HG03439 (cell line): Measurements from ENCODE around the gene UBE3C.
"Not testable (repeated sequence)": the region's sequence is repeated elsewhere in the genome, so short reads cannot be mapped to it uniquely, and the experiment has no call there.

Experiments used
- ATAC-seq: cut with Tn5 transposase; IDR thresholded peaks from one replicate; pipeline ENCODE4 v1.9.1; 2021; ENCODE audit warnings: mild to moderate bottlenecking, moderate library complexity; ENCODE audit not compliant: unreplicated experiment

Gene UBE3C

DNA sequence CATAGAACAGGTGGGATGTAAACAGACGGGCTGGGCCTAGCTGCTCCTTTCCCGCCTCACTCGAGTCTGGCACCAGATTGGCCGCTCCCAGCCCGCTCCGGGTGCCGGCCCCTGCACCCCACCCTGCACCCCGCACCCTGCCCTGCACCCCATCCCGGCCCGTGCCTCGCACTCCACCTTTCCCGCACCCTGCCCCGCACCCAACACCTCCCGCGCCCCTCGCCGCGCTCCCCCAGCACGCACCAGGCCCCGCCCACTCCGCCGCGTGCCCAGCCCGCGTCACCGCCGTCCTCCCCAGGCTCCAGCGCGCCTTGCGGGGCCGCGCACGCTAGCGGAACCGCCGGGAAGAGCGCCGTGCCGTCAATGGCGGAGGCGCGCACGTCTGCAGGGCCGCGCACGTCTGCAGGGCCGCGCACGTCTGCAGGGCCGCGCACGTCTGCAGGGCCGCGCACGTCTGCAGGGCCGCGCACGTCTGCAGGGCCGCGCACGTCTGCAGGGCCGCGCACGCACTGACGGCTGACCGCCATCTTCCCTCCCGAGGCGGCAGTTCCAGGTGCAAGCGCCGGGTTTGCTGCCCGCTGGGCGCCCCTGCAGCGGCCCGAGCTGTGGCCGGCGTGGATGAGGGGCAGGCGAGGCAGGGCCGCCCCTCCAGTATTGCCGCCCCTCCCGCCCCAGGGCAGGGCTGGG, at the start of gene UBE3C:
TSS of gene UBE3C (plus strand) at position 503 of the 687 bp plus-strand sequence. CDS start 347 bp downstream, outside the sequence.
- ATAC-seq = peak; percentile 80

DNA sequence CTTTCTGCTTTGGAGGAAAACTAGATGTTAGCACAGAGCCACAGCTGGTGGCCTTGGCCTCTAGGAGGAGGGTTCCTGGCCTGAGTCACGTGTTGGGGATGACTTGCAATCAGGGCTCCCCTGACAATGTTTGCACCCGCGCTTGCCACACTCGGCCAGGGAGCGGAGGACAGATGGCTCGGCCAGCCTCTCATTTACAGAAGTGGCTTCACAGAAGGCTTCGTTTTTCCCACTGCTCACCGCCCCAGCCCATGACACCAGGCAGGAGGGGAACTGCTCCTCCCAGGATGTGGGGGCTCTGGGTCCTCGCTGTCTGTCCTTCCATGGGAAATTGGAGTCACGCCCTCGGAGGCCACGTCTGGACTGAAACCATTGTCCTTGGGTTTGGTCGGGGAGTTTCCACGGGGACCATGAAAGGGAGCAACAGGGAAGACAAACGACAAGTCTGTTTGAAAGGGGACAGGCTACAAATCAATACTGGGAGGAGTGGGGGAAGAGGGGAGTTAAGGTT, 49.6 kb upstream of the UBE3C start:
- ATAC-seq = no peak

DNA sequence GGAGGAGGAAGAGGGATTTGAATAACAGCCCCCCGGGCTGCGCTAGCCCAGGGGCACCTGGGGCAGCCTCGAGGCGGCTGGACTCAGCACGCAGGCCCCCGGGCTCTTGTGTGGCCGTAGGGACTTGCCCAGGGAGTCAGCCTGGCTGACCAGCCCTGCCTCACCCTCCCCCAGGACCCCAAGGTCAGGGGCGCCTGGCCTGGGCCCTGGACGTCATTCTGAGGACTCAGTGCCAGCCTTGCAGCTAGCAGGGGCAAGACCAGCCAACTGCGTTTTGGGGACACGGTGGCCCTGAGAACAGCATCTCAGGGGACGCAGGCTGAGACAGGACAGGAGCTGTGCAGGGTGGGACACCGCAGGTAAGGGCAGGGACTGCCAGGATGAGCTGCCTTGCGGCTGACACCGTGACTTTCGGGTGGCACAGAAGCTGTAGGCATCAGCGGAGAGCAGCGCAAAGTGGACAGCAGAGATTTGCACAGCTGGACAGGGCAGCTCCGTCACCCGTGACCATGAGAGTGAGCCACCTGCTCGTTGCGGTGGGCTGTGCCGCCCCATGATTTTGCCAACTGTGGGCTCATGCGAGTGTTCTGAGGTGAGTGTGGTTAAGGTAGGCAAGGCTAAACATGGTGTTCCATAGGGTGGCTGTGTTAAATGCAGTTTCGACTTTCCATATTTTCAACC, 48.1 kb upstream of the UBE3C start:
- ATAC-seq = no peak

DNA sequence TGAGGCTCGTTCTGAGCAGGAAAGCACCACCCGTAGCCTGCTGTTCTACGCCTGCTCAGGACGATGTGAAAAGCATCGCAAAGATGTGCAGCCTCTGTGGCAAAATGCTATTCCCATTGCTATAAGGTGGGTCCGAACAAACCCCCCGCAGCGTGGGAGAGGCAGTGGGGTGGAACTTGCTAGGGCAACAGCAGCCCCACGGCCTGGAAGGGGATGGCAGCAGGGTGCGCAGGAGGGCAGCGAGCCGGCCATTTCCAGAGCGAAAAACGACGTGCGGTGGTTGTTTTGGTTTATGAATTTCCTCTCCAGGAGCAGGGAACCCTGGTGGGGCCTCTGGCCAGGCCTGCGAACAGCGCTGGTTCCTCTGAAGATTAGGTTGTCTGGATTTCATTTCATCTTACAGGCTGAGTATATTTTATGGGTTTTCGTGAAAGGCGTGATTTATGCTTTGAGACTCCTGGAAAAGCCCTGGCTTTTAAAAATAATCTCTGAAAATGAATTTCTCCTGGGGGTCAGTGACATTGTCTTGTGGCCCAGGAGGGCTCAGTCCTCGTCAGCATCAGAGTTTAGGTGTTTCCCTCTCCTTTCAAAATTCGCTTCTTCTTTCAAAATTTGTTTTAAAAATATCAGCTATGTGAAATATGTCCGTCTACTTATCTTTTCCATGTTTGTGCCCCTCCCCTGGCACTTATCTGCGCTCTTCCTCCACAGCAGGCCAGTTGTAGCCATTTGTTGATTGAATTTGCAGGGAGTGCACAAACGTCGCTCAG, 42.3 kb upstream of the UBE3C start:
- no peak for ATAC-seq

DNA sequence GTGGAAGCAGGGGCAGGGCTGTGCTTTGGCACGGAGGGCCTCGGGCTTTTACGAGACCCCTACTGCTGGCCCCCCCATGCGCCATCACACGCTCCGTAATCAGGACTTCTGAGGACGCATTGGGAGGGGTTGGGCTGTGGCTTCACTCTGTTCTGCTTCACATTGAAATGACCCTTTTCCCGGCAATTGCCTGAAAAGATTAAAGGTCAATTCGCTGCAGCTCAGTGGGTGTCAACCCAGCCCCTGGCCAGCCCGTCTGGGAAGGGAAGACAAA, 41.7 kb upstream of the UBE3C start:
- ATAC-seq = no peak

DNA sequence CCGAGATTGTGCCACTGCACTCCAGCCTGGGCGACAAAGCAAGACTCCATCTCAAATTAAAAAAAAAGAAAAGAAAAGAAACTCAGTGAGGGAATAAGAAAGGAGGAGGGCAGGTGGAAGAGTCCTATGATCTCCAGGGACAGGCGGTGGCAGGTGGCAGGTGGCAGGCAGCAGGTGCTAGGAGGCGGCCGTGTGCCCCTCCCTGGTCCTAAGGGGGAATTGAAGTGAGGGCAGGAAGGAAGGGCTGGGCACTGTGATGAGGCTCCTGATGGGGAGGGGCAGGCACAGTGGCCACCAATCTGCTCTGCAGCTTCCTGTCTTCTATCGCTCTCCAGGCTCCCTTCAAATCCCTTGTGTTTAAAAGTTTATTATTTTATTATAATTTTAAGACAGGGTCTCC, 41.2 kb upstream of the UBE3C start:
- ATAC-seq = no peak

DNA sequence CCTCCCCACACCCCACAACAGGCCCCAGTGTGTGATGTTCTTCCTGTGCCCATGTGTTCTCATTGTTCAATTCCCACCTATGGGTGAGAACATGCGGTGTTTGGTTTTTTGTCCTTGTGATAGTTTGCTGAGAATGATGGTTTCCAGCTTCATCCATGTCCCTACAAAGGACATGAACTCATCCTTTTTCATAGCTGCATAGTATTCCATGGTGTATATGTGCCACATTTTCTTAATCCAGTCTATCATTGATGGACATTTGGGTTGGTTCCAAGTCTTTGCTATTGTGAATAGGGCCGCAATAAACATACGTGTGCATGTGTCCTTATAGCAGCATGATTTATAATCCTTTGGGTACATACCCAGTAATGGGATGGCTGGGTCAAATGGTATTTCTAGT, 38.7 kb upstream of the UBE3C start:
- not testable (repeated sequence) for ATAC-seq

DNA sequence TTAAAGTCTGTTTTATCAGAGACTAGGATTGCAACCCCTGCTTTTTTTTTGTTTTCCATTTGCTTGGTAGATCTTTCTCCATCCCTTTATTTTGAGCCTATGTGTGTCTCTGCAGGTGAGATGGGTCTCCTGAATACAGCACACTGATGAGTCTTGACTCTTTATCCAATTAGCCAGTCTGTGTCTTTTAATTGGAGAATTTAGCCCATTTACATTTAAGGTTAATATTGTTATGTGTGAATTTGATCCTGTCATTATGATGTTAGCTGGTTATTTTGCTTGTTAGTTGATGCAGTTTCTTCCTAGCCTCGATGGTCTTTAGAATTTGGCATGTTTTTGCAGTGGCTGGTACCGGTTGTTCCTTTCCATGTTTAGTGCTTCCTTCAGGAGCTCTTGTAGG, 35.1 kb upstream of the UBE3C start:
- not testable (repeated sequence) for ATAC-seq

DNA sequence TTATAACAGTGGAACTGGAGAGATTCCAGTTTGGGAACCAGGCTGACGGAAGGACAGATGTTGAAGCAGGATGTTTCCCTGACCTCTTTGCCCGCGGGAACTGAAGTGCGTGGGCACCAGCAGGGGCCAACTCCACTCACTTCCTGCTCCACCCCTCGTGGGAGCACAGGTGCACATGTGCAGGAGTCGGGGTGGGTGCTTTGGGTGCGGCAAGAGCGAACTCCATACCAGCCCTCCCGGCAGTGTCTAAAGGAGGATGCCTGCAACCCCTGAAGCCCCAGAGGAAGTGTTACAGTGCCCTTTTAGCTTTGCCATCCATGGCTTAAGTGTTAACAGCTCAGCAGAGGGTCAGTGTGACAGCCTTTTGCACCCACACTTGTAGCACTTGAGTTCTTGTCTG, 27.4 kb upstream of the UBE3C start:
- no peak for ATAC-seq

DNA sequence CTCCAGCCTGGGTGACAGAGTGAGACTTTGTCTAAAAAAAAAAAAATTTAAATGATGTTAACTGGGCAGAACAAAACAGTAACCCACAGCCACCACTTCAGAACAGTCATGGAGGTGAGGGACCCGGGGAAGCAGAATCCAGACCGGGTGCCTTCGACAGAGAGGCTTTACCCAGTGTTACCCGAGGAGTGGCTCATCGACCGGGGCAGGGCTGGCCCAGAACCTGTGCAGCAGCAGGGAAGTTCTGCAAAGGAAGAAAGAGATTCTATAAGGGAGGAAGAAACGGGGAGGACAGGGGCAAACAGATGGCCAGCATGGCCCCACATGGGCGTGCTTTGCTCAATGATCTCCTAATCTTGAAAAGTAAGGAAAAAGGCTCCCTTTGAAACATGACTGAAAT, 26.0 kb upstream of the UBE3C start:
- no peak for ATAC-seq

DNA sequence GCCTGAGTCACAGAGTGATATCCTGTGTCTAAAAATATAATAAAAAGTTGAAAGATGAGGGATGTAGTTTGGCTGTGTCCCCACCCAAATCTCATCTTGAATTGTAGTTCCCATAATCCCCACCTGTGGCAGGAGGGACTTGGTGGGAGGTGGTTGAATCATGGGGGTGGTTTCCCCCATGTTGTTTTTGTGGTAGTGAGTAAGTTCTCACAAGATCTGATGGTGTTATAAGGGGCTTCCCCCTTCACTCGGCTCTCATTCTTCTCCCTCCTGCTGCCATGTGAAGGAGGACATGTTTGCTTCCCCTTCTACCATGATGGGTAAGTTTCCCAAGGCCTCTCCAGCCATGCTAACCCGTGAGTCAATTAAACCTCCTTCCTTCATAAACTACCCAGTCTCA, 25.1 kb upstream of the UBE3C start:
- ATAC-seq = no peak

DNA sequence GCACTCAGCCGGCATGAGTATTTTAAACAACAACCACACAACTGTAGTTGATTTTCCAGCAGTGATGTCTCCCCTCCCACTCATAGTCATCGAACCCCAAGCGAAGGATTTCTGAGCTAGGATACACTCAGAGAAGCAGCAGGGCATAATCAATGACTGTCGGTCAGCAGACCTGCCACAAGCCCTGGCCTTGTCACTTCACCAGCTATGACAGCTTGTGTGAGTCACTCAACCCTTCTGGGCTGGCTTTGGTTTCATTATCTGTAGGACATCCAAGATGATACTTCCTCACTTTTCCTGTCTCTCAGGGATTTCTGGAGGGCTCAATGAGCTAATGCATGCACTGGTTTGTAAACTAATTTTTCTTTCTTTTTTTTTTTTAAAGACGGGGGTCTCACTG, 22.0 kb upstream of the UBE3C start:
- ATAC-seq = no peak

DNA sequence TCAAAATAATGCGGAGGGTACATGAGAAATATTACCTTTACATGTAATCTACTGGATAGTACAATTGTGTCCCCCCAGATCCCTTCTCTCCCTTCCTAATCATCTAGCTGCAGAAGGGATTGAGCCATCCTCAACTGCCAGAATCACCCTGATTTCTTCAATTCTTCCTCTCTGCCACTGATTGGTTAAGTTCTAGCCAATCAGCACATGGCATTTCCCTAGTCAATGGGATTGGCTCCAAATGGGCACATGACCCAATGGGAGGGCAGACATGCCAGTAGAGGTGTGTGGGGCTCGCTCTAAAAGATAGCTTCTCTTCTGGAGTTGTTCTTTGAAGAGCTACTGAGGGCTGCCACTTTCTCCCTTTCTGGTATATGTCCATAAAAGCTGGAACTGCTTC, 20.9 kb upstream of the UBE3C start:
- no peak for ATAC-seq

DNA sequence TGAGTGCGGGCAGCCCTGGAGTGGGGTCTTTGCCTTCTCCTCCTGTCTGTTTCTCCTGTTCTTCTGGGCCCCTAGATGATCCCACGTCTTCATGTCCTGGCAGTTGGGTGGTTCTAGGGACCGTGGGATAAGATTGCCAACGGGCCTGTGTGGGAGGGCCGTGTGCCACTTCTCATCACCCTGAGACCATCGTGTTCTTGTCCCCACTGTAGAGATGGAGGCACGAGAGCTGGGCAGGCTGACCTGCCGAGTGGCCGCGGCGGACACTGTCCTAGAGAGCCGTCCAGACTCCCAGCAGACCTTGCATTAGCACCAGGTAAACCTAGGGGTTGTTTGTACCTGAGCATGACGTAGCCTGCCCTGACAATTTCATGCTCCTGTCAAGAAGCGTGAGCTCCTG, 18.5 kb upstream of the UBE3C start:
- ATAC-seq = no peak

DNA sequence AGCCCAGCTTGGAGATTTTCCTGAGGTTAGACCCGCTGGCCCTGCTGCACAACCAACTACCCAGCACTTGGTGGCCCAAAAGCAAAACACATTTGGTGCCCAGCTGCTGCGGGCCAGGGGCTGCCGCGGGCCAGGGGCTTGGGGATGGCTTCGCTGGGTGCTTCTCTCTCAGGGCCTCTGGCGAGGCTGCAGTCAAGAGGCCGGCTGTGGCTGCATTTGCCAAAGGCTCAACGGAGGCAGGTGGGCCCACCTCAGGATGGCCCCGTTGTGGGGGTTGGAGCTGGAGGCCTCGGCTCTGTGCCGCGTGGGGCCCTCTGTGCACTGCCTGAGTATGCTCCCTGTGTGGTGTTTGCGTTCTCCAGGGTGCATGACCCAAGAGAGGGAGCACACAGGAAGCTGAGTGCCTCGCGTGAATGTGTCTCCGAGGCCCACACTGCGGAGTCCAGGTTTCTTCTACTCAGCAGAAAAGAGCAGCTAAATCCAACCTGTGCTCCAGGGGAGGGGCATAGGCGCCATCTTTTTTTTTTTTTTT, 17.5 kb upstream of the UBE3C start:
- ATAC-seq = no peak

DNA sequence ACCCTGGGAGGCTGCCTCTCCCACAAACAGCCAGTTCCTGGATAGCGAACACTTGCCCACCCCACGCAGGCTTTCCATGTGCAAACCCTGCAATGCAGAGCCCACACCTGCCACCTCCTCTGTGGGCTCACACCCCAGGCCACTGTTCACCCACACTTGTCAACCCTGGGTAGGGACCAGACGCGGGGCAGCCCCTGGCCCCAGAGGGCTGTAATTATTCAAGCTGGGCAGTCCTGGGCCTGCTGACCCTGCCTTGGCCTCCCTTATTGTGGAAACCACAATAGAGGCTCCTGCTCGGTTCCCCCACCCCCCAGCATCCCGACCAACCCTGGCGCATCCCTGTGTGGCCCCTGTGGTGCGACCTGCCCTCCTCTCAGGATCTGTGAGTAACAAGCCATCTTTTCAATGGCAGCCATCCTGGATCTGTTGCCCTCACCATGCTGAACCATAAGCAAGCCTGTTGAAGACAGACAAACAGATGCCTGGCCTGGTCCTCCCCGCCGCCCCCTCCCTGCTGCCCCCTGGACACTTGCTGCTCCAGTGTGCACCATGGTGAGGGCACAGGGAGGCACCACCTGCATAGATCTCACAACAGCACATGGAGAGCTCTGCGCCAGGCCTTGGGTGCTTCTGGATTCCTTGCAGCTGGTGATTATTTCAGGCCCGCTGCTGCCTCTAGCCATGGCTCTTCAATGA, 15.8 kb upstream of the UBE3C start:
- no peak for ATAC-seq

DNA sequence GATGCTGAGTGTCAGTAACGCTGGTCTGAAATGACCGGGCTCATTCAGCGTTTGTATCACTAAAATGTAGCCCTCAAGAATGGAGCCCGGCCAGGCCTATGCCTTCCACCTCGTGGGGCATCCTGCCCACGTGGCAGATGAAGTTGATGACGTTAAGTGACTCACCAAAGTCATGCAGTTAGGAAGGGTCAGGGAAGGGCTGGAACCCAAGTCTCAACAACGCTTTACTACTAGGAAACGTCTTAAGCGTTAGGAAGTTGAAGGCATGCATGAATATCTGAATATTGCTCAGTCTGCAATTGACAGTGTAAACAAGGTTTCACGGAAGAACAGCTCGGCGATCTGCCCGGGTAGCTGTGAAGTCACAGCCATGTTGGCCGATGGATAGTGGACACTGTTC, 14.0 kb upstream of the UBE3C start:
- no peak for ATAC-seq

DNA sequence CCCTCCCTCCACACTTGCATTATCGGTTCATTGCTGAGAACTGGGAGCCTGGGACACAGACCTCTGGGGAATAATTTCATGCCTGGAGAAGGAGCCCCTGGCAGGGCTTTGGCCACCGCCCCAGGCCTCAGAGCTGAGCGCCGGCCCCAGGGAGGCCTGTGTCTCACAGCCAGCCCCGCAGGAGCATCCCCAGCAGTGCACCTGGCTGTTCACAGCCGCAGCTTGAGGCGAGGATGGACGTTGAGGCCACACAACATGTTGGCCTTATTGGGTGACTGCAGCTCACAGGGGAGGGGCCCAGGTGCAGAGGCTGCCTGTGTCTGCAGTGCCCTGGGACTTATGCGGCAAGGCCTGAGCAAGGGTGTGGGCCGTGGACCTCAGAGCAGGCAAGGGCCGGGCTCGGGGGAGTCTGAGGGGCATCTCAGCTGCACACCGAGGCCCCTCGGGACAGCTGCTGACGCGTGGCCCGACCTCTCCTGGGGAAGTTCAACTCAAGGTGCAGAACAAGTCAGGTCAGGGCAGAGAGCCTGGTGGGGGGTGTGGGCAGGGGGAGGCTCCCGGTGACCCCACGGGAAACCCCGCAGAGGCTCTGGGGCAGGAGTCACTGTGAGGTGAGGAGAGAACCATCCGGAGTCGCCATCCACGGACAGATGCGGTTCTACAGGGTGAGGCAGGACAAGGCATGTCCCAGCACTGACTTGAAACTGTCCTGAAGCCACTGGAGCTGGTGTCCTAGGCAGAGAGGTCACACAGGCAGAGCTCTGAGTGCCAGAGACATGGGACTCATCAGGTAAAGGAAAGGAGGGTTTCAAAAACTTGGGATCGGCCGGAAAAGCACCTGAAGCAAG, 13.1 kb upstream of the UBE3C start:
- ATAC-seq = no peak

DNA sequence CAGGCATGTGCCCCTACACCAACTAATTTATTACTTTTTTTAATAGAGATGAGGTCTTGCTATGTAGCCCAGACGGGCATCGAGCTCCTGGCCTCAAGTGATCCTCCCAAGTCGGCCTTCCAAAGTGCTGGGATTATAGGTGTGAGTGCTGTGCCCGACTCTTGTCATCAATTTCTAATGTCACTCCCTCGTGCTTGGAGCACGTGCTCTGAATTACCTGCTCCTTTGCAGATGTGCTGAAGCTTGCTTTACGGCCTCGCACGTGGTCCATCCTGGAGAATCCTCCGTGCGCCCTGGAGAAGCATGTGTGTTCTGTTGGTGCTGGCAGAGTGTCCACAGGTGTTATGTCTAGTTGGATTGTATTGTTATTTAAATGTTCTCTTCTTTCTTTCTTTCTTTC, 11.8 kb upstream of the UBE3C start:
- no peak for ATAC-seq

DNA sequence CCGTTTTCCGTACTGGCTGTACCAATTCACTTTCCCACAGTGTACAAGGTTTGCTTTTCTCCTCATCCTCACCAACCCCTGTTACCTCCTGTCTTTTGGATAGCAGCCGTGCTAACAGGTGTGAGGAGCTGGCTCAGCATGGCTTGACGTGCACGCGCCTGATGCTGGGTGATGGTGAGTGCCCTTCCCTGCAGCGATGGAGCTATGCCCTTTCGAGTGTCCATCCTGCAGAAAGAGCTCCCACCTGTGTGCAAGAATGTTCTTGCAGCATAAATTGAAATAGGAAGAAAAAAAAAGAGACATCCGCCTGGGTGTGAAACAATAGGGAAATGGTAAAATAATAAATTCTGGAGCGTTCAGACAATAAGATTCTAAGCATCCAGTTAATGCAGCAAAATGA, 9.5 kb upstream of the UBE3C start:
- ATAC-seq = no peak
